ENCODE data around the gene IL1RAPL1.

- TF ChIP-seq RAD21 (conservative IDR thresholded peaks at IDR 0.05) = no peak
- TF ChIP-seq CTCF (IDR thresholded peaks at IDR 0.05; ENCODE audit: poor library complexity, severe bottlenecking) = no peak
Measured at GRCh38 chrX:28752330-28752729, 165.1 kb downstream of the IL1RAPL1 start.
